Adrenal gland (tissue), 12 donors: ENCODE data around the gene ENPP6. TPM values are rescaled to one million over a fixed set of nuclear protein-coding genes. Genes with fewer than 3 reads are reported as not detected.
A peak's percentile ranks its signal among the peaks of the same experiment; 100 is the strongest.

Source experiments
- DNase-seq, 7 donors: peaks; one replicate each; pipeline ENCODE4 v3.0.0-alpha.2; 2019 to 2020
- H3K27ac ChIP-seq, 5 donors: fragments of 200-600 bp; sonication (generic) in 4 of 5; 1 replicate in 3 of 5; 2 replicates in 2 of 5; pipeline versions ENCODE4 v1.5.1 to v1.8.0; 2016 to 2020; ENCODE audit warnings: mild to moderate bottlenecking in 1 of 5
- H3K27me3 ChIP-seq: fragments of 200-600 bp; 2 replicates; pipeline ENCODE4 v1.8.0; 2021
- H3K36me3 ChIP-seq, 2 donors: fragments of 200-600 bp; replicated peaks in 1 of 2; 1 replicate in 1 of 2; 2 replicates in 1 of 2; pipeline versions ENCODE4 v1.5.1 to v1.8.0; 2018 to 2022
- H3K4me1 ChIP-seq, 2 donors: fragments of 200-600 bp; replicated peaks in 1 of 2; 1 replicate in 1 of 2; 2 replicates in 1 of 2; pipeline versions ENCODE4 v1.5.1 to v1.8.0; 2018 to 2021
- H3K4me3 ChIP-seq, 4 donors: fragments of 200-600 bp; sonication (generic) in 3 of 4; one replicate each; pipeline ENCODE4 v1.5.1; 2016 to 2018
- H3K9me3 ChIP-seq, 3 donors: fragments of 200-600 bp; sonication (generic) in 1 of 3; replicated peaks in 1 of 3; 1 replicate in 2 of 3; 2 replicates in 1 of 3; pipeline versions ENCODE4 v1.5.1 to v1.8.0; 2016 to 2021
- POLR2A ChIP-seq, 2 donors: fragments of 450-650 bp; IDR thresholded peaks; one replicate each; pipeline ENCODE4 v1.6.1; 2017; ENCODE audit warnings: antibody characterized with exemption in 2 of 2, mild to moderate bottlenecking in 2 of 2, moderate library complexity in 1 of 2
- WGBS, 4 donors: extraction: QIAGEN DNeasy Blood & Tissue Kit in 2 of 4; methylation state at CpG; one replicate each; pipeline versions ENCODE4 v1.1.5 to v1.1.7; 2013 to 2017; 5-methylcytosine and 5-hydroxymethylcytosine counted together
- intact Hi-C, 2 donors: fragments of 100-400 bp; cut with DNase I; formaldehyde crosslinking; loops; one replicate each; pipeline versions ENCODE4 v1.14.1 to v1.15.0; 2022 to 2023
- polyA plus RNA-seq, 3 donors: library from polyadenylated mRNA; stranded (reverse); fragments of 200-250 nt in 2 of 3; fragments of 350-450 nt in 1 of 3; fragmentation: Illumina TruSeq in 1 of 3; extraction: RNeasy Lipid Tissue Mini Kit (QIAGEN cat#74804) in 1 of 3; gene quantifications; one replicate each; pipeline ENCODE4 v1.2.3, GENCODE V29; 2013 to 2014
- total RNA-seq, 9 donors: library from RNA; depleted of rRNA in 4 of 9; stranded (reverse); fragments of >200 nt in 4 of 9; fragments of 120-200 nt in 1 of 9; fragmentation: NEBNext Ultra II Directional in 1 of 9; extraction: Animal tissue kit (Norgen Biotek cat#: 25700) in 1 of 9; gene quantifications; one replicate each; pipeline versions ENCODE4 v1.1.0 to v1.2.4, GENCODE V29; 2013 to 2023
- TF ChIP-seq, protein P1 (sequence below), 6 experiments: fragments of 450-650 bp in 4 of 6; fragments of 200-600 bp in 2 of 6; sonication (generic) in 1 of 6; IDR thresholded peaks; 1 replicate in 5 of 6; 2 replicates in 1 of 6; pipeline versions ENCODE4 v1.5.1 to v1.8.0; 2016 to 2021; ENCODE audit warnings: antibody characterized with exemption in 6 of 6, mild to moderate bottlenecking in 2 of 6, moderate library complexity in 1 of 6
- donor health status: healthy with polysubstance abuse.
- donor health status: Bipolar disorder and iron deficiency.
- donor health status: DM: yes; HTN: yes; CAD: no.
- donor health status: DM: no; HTN: no; CAD: no.
- donor health status: DM: no; HTN: no; CAD: no.
- donor health status: DM: yes; HTN: yes; CAD: no.

ENPP6 gene
- total and polyA plus RNA-seq, 12 donors: 0.18 to 11.3 (median 0.46) TPM; not detected in 1

DNA sequence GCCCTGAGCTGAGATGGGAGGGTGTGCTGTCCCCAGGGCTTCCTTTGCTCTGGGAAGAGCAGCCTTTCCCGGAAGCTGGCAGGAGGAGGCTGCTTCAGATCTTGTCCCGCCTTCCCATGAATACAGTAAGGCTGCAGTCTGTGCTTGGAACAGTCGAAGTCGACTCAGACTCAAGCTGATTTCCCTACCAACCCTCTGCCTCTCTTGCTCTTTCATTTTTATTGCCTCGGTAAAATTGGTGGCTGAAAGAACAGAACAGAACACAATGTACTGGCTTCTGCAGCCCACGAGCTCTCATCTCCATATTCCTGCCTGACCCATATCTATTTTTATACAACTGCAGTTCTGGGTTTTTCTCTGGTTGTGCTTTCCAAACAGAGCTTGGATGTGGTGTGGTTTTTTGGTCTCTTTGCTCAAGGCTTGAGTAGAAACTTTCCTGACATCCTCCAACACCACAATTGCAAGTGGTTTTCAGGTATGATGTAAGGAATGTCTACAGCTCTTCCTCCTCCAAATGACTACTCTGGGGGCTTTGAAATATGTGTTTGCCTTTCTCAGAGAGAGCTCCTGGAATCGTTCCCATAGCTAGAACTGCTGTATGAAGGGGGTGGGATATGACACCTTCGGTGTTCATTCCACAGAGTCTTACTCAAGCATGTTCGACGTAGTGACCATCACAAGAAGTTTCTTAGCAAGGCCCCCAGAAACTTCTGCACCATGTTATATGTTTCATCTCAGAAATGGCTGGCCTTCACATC lies 61.3 kb downstream of the ENPP6 start:
- no peak overlapping the region for H3K4me3 ChIP-seq
- no peak for TF ChIP-seq POLR2A (IDR thresholded peaks at IDR 0.05)
- TF ChIP-seq, protein P1, sequence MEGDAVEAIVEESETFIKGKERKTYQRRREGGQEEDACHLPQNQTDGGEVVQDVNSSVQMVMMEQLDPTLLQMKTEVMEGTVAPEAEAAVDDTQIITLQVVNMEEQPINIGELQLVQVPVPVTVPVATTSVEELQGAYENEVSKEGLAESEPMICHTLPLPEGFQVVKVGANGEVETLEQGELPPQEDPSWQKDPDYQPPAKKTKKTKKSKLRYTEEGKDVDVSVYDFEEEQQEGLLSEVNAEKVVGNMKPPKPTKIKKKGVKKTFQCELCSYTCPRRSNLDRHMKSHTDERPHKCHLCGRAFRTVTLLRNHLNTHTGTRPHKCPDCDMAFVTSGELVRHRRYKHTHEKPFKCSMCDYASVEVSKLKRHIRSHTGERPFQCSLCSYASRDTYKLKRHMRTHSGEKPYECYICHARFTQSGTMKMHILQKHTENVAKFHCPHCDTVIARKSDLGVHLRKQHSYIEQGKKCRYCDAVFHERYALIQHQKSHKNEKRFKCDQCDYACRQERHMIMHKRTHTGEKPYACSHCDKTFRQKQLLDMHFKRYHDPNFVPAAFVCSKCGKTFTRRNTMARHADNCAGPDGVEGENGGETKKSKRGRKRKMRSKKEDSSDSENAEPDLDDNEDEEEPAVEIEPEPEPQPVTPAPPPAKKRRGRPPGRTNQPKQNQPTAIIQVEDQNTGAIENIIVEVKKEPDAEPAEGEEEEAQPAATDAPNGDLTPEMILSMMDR (IDR thresholded peaks at IDR 0.05): no peak
- no peaks in the 10 kb centered on the region for H3K4me1 ChIP-seq
- no peaks in the 10 kb centered on the region for H3K36me3 ChIP-seq
- DNase-seq: no peak
- peak overlapping the region in 2 of 5 donors; percentile 26 to 40 for H3K27ac ChIP-seq
- 61 to 75% (median 73%) methylated on average over 10 of the region's 10 CpGs for WGBS, 4 donors
- peaks cover 4% of the 10 kb centered on the region for H3K27me3 ChIP-seq
- intact Hi-C loops: no loop called here
- H3K9me3 ChIP-seq: no peaks in the 10 kb centered on the region

- intact Hi-C loops: no loop called here
- no peaks in the 10 kb centered on the region for H3K36me3 ChIP-seq
- no peaks in the 10 kb centered on the region for H3K27me3 ChIP-seq
- WGBS, 4 donors: 66 to 74% (median 72%) methylated on average over 7 of the region's 7 CpGs
- DNase-seq: no peak
- H3K4me1 ChIP-seq: no peaks in the 10 kb centered on the region
- no peak for TF ChIP-seq POLR2A (IDR thresholded peaks at IDR 0.05)
- TF ChIP-seq, protein P1 (IDR thresholded peaks at IDR 0.05): no peak
- H3K9me3 ChIP-seq: no peaks in the 10 kb centered on the region
- no peak overlapping the region for H3K4me3 ChIP-seq
- no peak overlapping the region for H3K27ac ChIP-seq
These were observed 63.5 kb downstream of the ENPP6 start for GRCh38 chr4:184154199-184154598.

GRCh38 chr4:184153781-184154180 lies 63.9 kb downstream of the ENPP6 start:
- no peak for DNase-seq
- H3K4me3 ChIP-seq: no peak overlapping the region
- H3K4me1 ChIP-seq: no peaks in the 10 kb centered on the region
- H3K27ac ChIP-seq: no peak overlapping the region
- H3K9me3 ChIP-seq: no peaks in the 10 kb centered on the region
- intact Hi-C loops: no loop called here
- 72 to 81% (median 78%) methylated on average over 5 of the region's 5 CpGs for WGBS, 4 donors
- H3K27me3 ChIP-seq: no peaks in the 10 kb centered on the region
- TF ChIP-seq, protein P1 (IDR thresholded peaks at IDR 0.05): no peak
- no peak for TF ChIP-seq POLR2A (IDR thresholded peaks at IDR 0.05)
- no peaks in the 10 kb centered on the region for H3K36me3 ChIP-seq

DNA sequence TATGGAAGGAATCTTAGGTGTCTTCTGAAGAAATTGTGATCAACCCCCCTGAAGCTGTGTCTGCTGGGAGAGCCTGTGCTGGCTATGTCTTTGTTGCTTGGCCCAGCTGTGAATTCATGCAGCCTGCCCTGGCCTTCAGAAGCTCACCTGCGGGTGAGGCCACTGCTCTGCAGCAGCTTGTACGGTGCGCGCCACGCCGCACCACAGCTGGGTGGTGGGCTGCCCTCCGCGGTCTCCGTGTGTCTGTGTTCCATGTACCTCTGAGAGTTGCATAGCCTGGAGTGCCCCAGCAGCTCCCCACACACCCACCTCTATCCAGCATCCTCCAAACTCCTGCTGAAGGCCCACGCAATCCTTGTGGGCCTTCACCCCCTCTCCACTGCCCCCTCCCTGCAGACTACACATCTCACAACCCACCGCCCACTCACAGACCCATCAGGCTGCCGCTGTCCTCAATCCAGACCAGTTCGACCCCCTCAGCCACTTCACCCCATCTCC lies 65.6 kb downstream of the ENPP6 start:
- no peaks in the 10 kb centered on the region for H3K9me3 ChIP-seq
- no peaks in the 10 kb centered on the region for H3K4me1 ChIP-seq
- no peak overlapping the region for H3K4me3 ChIP-seq
- no peaks in the 10 kb centered on the region for H3K36me3 ChIP-seq
- no peaks in the 10 kb centered on the region for H3K27me3 ChIP-seq
- TF ChIP-seq POLR2A (IDR thresholded peaks at IDR 0.05): no peak
- TF ChIP-seq, protein P1 (IDR thresholded peaks at IDR 0.05): no peak
- no peak for DNase-seq
- H3K27ac ChIP-seq: no peak overlapping the region
- 89 to 93% (median 89%) methylated on average over 6 to 13 of the region's 13 CpGs for WGBS, 4 donors
- intact Hi-C loops: no loop called here
